GM19351 (cell line): ENCODE results near the gene GNAQ.

Experiments
- ATAC-seq: cut with Tn5 transposase; IDR thresholded peaks from one replicate; pipeline ENCODE4 v1.9.1; 2021; ENCODE audit warnings: mild to moderate bottlenecking, moderate library complexity; ENCODE audit not compliant: unreplicated experiment

GNAQ gene

DNA sequence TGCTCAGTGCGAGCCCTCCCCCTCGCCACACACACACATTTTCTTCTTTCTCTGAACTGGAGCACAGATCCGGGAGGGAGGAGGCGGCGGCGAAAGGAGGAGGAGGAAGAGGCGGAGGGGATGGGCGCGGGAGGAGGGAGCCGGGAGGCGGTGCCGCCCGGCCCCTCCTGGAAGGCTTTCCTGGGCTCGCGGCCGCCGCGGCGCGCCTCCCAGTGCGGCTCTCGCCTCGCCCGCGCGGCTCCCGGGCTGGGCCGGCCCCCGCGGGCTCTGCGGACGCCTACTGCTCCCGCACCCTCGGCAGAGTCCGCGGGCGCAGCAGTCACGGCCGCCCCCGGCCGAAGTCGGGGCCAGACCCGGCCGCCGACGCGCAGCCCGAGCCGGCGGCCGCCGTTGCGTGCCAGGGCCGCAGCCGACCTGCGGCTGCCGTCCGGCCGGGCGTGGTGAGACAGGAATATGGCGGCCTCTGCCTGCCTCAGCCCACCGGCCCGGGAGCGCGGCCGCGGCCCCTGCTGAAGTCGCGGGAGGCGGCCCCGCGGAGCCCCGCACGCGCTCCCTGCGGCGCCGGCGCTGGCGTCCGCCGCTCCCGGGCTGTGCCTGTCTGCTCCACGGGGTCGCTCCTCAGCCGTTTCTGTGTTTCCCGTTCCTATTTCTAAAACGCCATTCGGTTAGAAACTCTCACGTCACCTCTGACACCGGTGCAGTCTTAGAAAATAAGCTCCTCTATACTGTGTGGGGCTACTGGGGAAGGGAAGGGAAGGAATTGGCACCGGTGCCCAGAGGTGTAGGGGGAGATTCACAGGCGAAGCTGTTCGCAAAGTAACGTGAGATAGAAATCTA is 500 bp upstream of the GNAQ start:
- no peak for ATAC-seq

DNA sequence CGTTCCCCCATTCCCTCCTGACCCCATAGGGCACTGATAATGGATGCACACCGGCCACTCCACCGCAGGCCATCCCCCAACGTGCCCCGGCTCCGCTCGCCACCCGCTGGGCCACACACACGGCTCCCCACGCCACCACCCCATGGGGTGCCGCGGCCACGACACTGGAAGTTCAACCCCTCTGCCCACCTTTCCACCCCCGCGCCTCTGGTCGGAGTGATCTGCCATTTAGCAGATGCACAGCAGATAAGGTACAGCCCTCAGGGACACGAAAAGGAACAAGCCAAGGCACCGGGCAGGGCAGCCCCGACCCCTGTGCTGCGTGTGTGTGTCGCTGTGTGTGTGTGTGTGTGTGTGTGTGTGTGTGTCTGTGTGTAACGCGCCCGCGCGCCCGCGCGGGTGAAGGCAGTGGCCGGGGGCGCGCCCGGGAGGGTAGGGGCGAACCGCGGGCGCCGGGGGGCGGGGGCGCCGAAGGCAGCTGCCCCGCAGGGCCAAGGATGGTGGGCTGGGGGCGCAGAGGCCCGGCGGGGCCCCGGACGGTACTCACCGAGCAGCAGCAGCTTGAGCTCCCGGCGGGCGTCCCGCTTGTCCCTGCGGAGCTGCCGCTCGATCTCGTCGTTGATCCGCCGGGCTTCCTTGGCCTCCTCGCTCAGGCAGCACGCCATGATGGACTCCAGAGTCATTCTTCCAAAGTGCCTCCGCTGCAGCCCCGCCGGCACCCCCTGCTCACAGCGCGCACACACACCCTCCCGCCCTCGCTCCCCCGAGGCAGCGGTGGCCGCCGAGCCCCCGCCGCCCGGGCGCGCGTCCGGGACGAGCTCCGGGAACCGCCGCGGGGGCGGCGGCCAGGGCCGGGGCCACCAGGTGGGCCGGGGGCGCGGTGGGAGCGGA is 813 bp downstream of the GNAQ start:
- no peak for ATAC-seq

DNA sequence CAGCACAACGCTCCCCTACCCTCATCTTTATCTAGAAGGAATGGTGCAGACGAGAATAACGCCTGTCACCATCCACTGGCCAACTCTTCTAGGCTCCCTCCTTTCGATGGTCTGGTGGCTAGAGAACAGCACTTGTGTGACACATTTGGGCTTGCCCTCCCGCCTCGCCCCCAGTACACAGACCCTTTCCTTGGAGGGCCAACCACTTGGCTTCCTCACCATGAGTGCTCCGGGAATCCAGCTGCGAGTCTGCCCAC is 1.4 kb downstream of the GNAQ start:
- ATAC-seq = no peak

DNA sequence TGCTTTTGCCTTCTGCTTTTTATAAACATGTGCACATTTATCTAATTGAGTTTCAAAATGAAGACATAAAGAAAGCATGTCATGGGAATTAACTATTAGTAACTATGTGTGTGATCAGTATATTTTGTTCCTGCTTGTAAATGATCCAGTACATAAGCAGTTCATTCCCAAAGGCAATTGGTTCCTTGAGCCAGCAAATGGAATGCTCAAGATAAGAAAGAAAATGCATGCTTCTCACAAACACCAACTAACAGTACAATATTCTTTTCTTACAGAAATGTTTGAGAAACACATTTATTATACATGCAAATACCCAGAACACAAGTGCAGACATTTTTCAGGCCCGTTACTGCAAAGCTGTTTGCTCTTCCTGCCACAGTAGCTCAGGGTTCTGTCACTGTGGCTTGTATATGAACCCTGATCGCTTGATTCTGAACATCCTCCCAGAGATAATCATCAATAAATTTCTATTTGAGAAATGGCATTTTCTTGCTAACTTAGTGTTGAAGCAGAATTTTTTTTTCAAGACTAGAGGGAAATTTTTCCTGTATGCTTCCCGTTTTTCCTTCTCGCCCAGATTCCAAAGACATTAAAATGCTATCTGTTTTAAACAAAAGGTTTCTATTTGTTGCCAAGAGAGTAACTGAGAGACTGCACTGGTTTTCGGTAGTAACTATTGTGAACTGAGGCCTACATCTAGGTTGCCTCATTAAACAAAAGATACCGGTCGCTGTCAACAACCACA is 1.9 kb downstream of the GNAQ start:
- no peak for ATAC-seq

DNA sequence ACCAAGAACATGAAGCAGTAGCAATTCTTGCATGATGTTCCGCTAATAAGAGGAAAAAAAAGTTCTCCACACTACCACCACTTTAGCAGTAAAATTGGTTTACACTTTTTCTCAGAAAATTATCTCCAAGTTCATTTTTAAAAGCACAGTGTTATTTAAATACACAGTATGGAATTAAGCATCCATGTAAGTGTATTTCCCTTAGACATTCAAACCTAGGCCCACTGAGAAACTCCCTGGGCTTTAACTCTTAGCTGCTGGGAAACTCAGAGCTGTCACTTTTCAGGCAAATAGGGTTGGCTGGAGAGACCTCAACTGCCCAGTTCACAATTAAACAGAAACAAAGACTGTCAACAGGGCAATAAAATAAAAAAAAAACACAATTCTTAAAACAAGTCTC is 2.7 kb downstream of the GNAQ start:
- ATAC-seq = no peak

DNA sequence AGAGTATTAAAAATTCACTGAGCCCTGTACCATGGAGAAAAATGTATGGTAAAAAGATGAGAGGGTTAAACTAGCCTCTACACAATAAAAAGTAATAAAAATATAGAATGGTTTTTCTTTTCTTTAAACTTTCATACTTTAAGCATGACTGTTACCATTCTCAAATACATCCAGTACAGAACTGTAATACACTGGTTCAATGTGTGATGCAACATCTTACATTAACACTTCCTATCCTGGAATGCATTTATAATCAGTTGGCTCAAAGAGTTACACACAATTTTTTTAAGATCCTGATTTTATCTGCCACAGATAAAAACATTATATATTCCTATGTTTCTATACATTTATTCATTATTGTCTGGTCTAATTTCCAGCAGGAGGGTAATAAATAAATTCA is 4.7 kb downstream of the GNAQ start:
- ATAC-seq = no peak

DNA sequence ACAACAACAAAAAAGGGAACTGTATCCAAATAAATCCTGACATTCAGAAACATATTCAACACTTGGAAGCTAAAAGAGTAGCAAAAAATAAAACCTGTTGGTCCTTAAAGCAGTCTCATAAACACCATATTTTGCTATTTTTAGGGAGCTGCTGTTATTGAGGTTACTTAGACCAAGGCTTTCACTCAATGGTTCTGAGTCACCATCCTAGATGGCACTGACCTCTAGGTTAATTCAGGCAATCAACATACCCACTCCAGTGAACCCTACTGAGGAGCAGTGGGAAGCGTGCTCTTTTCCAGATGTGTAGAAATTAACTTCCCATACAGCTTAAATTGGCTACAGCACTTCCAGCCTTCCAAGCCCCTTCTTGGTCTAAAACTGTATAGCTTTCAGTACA is 5.2 kb downstream of the GNAQ start:
- ATAC-seq = no peak

DNA sequence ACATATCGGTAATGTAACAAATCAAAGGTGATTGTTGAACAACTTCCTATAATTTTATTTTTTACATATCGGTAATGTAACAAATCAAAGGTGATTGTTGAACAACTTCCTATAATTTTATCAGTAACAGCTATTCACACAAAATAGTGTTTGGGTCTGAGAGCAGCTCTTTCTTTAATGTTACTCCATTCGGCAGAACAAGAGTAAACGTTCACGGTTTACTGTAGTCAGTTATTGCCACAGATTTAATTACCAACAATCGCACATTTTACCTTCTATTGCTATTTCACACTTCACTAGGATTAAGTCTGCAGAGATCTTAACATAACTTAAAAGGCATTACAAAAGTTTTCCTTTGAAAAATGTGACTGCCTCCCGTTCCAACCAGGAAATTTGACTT is 6.4 kb downstream of the GNAQ start:
- ATAC-seq = no peak

DNA sequence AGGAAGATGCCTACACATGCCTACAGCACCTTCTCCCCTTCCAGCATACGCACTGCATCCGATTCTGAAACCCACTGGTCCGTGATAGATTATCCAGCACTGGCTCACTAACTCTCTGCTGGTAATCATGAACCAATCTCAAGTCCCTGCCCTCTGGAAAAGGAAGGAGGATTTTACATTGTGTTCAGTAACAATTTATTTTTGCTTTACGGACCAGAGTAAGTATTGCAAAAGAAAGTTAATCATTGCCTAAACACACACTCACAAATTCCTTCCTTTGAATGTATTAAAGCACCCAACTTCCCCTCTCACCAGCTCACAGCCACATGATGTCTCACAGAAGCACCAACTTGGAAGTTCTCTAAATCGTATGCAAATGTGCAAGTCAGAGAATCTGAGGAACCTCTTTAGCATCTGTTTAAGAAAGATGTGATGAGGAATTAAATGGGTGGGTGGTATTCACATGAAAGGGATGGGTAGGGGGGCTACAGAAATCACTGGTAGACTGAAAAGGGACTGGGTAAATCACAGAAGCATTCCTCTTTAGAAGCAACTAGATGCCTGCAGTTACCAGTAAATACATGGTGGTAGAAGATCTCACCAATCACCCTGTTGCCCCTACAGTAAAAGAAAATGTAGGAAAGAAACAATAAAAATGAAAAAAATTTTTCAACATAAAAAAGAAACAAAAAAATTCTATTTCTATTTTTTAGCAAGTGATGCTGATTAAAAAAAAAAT is 8.4 kb downstream of the GNAQ start:
- no peak for ATAC-seq

DNA sequence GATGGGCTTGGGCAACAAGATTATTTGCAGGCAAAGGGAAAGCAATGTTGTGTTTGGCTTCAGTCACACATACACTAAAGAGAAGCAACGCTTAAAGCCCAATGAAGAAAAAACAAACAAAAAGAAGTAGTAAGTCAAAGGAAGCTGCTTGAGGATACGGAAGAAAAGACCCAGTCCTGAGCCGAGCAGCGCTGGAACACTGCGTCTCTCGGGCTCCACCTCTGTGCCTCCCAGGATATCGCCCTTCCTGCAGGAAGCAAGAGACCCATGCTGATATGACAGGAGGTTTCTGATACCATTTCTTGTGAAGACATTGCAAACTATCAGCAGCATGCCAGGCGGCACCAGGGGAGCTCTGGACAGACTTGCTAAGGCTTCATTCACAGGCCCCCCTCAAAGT is 9.9 kb downstream of the GNAQ start:
- ATAC-seq = no peak

DNA sequence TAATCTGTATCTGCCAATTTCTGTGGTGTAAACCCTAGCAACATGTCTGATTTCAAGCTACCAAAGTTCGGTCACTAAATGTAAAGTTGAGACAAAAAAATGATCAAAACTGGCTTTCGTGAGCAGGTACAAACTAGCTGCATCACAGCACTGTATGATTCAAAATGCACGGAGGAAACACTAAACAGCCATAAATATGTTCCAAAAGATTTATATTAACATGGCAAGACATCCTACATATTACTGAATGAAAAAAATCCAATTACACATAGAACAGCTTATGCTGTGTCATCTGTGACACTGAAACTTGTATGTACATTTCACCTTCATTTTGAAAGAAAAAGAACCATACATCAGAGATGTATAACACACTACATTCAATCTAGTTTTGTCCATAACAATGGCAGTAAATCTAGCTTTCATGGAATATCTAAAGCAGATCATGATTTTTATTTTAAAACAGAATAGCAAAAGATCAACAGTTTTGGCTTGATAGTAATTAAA is 14.4 kb downstream of the GNAQ start:
- ATAC-seq = no peak

DNA sequence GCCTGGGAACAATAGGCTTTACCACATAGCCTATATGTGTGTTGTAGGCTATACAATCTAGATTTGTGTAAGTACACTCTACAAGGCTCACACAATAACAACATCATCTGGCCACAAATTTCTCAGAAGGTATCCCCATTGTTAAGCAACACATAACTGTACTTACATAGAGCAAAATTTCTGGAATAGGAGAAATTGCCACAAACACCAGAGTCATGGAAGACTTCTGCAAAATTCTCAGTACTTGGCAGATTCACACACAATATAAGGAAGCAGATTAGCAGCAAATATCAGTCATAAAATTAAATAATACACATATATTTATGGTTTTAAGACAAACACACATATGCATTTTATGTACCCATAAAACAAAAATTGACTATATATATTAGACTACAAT is 16.4 kb downstream of the GNAQ start:
- no peak for ATAC-seq

DNA sequence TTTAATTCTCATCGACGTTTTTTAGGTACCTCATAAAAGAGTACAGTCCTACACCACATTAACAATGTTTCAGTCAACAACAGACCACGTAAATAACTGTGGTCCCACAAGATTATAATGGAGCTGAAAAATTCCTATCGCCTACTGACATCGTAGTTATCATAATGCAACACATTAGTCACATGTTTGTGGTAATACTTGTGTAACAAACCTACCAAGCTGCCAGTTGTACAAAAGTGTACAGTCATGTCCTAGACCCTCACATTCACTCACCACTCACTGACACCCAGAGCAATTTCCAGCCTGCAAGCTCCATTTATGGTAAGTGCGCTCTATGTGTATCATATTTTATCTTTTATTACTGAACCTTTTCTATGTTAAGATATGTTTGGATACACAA is 16.8 kb downstream of the GNAQ start:
- ATAC-seq = no peak

DNA sequence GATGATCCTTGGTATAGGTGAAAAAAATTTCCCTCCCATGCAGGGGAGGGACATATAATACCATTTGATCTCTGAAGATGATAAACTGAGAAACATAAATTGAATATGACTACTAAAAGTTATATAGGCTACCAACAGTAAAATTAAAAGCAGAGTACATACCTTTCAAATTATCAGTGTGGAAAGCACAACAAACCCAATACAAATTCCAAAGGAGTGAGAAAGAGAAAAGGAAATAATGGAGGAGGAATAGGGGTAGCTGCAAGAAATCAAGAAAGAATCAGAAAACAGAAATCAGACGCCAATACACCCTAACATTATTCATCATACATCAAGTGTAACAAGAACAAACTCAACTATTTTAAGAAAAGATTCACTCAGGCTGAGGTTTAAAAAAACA is 17.7 kb downstream of the GNAQ start:
- no peak for ATAC-seq

DNA sequence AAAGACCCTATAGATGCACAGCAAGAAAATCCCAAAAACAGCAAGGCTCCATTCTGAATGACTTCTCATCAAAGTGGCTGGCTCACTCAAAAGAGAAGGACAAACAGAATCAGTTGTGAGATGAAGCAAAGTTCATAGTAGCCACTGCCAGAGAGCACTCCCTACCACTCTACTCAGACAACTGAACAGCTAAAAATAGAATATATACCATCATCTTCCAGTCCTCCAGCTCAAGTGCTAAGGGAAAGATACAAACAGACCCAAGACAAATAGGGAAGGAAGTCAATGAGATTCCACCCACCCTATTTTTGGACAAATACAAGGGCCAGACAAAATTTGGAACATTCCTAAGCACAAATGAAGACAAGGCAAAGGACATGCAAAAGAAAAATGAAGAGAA is 20.6 kb downstream of the GNAQ start:
- ATAC-seq = no peak

DNA sequence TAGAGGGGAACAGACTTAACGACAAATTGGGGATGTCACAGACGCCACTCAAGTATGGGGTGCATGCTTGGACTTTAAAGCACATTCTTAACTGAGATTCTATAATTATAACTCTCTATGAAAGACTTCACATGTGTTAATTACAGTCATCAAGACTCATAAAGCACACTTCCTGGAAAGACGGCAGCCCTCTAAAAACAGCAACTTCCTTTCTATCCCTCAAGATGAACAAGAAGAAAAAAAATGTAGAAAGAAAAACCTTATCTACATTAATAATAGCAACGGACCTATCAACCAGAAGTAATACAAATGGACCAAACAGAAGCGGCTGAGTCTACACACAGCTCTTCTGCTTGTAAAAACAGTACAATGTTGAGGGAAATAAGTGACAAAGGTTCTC is 21.2 kb downstream of the GNAQ start:
- no peak for ATAC-seq

DNA sequence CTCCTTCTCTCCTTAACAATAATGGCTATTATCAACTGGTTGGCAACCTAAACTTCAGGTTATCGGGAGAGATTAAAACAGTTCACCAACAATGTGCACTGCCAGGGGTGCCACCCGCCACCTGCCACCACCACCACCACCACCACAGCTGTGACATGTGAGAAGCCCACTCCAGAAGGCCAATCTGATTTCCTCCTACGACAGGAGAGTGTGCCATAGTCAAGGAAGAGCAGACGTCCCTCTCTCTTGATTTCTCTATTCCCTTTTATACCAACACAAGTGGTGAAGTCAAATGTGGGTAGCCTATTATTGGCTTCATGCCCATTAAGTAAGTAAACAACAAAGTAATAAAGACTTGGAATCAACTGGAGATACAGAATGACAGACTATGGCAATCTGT is 22.4 kb downstream of the GNAQ start:
- ATAC-seq = no peak

DNA sequence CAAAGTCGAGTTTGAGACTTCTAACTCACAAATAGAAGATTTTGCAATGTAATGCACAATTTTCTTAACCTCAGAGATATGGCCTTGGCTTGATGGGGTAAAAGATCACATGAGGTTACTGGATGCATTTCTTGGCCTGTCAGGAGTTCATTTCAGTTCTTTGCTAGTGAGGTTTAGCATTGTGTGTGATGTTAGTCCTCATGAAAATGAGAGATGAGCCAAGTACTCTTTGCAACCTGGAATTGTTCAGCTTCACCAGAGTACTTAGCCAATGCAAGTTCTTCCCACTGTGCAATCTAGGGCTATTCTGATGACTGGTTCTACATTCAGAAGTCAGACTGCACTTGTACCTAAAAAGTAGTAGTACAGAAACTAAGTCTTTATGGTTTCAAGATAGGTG is 24.9 kb downstream of the GNAQ start:
- ATAC-seq = no peak

DNA sequence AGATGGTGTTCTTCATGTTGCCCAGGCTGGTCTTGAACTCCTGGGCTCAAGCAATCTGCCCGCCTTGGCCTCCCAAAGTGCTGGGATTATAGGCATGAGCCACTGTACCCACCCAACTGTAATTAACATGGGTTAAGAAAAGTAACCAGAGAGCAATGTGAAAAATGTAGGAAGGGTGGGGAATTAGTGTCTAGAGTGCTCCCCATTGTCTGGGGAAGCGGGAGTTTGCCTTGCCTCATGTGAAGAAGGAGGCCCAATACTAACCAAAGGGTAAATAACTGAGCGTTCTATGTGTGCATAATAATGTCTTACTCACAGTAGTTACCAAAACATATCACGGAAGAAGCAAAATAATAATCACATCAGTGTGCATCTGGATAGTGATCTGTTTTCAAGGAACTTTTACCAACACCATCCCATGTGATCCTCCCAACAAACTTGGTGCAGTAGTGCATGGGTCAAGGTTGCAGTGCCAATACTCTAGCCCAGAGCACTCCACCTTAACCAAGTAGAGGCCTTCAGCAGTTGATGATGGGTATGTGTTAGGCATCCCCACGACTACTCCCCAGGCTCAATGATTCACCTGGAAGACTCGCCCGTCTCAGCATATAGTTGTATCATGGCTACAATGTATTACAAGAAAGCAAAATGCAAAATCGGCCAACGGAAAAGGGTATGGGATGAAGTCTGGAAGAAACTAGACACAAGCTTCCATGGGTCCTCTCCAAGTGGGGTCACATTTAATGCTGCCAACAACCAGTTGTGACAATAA is 26.2 kb downstream of the GNAQ start:
- no peak for ATAC-seq
